Body of pancreas (tissue), 4 donors: ENCODE results near the gene SIPA1L2.

ENCODE experiments used
- CTCF ChIP-seq, 7 experiments: fragments of 450-650 bp in 4 of 7; fragments of 200-600 bp in 3 of 7; sonication (generic) in 3 of 7; IDR thresholded peaks; one replicate each; pipeline ENCODE4 v1.5.1; 2016 to 2019; ENCODE audit warnings: antibody characterized with exemption in 7 of 7
- POLR2A ChIP-seq, 3 donors: fragments of 450-650 bp; IDR thresholded peaks; one replicate each; pipeline ENCODE4 v1.6.1; 2016; ENCODE audit warnings: antibody characterized with exemption in 3 of 3, mild to moderate bottlenecking in 2 of 3

- no peak for TF ChIP-seq CTCF (IDR thresholded peaks at IDR 0.05)
- TF ChIP-seq POLR2A (IDR thresholded peaks at IDR 0.05): no peak
Measured at GRCh38 chr1:232608427-232608826, 21.5 kb downstream of the SIPA1L2 start.
